HL-60 (cell line): ENCODE measurements around the gene NUDT16.

Experiments
- DNase-seq, 2 experiments: peaks; one replicate each; pipeline ENCODE4 v3.0.0-alpha.2; 2010 to 2020; ENCODE audit warnings: low read depth in 1 of 2, low spot score in 1 of 2
- H3K27ac ChIP-seq: fragments of 250-450 bp; sonication (Bioruptor Pico); replicated peaks from 2 replicates; pipeline ENCODE4 v1.5.1; 2020; ENCODE audit warnings: mild to moderate bottlenecking, moderate library complexity
- H3K27me3 ChIP-seq: fragments of 250-450 bp; sonication (Bioruptor Pico); 2 replicates; pipeline ENCODE4 v1.5.1; 2021; ENCODE audit warnings: mild to moderate bottlenecking, moderate library complexity; ENCODE audit not compliant: insufficient read depth, poor library complexity, severe bottlenecking
- H3K4me3 ChIP-seq: replicated peaks from 2 replicates; pipeline ENCODE4 v1.5.1; 2011; ENCODE audit warnings: mild to moderate bottlenecking, control low read depth, low read length; ENCODE audit not compliant: insufficient read depth
- GABPA ChIP-seq: IDR thresholded peaks from 2 replicates; pipeline ENCODE4 v1.6.1; 2012; ENCODE audit warnings: low read depth
- POLR2AphosphoS5 ChIP-seq: IDR thresholded peaks from 2 replicates; pipeline ENCODE4 v1.6.1; 2012; ENCODE audit warnings: low read depth
- SPI1 ChIP-seq: IDR thresholded peaks from 2 replicates; pipeline ENCODE4 v1.6.1; 2012; ENCODE audit warnings: low read depth, mild to moderate bottlenecking, borderline replicate concordance
- TF ChIP-seq, protein P1 (sequence below): IDR thresholded peaks from one replicate; pipeline ENCODE4 v1.5.1; 2011; ENCODE audit warnings: low read length, control low read depth, inconsistent platforms; ENCODE audit not compliant: insufficient read depth
- TF ChIP-seq, protein P2 (sequence below): IDR thresholded peaks from 2 replicates; pipeline ENCODE4 v1.6.1; 2012; ENCODE audit warnings: low read depth; ENCODE audit not compliant: insufficient replicate concordance

Gene NUDT16

DNA sequence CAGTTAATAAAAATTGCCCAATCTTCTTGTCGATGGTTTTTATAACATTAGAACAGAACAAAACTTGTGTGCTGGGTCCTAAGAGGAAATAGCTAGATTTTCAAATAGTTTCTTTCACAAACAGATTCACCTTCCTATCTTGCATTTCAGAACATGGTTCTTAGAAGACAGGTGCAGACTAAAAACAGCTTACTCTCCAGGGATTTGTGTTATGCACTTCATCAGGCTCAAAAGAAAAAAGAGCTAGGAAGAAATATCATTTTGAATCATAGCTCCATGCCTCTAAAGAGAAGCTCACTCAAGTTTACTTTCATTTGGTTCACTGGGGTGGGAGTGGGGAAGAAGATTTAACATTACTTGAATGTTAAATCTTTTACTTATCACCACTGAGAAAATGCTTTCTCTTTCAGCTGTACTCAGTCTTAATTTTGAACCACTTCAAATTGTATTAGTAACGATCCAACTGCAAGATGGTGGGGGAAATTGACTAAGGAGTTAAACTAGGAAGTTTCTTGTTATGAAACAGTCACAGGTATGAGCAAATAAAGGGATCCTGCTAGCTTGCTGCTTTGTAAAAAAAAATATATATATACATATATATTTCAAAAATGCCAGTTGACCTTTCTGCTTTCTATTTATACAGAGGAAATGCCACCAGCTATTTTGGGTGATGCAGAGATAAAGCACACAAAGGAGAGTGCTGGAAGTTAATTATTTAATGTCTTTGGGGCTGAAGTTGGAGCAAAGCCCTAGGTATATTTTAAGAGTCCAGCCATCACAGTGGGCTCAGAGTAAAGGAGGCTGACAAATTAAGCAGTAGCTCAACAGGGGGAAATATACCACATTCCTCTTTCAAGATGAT, 28.3 kb upstream of the NUDT16 start:
- Histone ChIP-seq H3K27ac (no peak overlapping the region), H3K27me3 (peaks cover 2% of the 10 kb centered on the region), H3K4me3 (no peak overlapping the region)
- no peak for DNase-seq
- TF ChIP-seq, protein P1, sequence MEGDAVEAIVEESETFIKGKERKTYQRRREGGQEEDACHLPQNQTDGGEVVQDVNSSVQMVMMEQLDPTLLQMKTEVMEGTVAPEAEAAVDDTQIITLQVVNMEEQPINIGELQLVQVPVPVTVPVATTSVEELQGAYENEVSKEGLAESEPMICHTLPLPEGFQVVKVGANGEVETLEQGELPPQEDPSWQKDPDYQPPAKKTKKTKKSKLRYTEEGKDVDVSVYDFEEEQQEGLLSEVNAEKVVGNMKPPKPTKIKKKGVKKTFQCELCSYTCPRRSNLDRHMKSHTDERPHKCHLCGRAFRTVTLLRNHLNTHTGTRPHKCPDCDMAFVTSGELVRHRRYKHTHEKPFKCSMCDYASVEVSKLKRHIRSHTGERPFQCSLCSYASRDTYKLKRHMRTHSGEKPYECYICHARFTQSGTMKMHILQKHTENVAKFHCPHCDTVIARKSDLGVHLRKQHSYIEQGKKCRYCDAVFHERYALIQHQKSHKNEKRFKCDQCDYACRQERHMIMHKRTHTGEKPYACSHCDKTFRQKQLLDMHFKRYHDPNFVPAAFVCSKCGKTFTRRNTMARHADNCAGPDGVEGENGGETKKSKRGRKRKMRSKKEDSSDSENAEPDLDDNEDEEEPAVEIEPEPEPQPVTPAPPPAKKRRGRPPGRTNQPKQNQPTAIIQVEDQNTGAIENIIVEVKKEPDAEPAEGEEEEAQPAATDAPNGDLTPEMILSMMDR = no peak
- TF ChIP-seq POLR2AphosphoS5 (no peak), SPI1 (no peak)
- TF ChIP-seq, protein P2, sequence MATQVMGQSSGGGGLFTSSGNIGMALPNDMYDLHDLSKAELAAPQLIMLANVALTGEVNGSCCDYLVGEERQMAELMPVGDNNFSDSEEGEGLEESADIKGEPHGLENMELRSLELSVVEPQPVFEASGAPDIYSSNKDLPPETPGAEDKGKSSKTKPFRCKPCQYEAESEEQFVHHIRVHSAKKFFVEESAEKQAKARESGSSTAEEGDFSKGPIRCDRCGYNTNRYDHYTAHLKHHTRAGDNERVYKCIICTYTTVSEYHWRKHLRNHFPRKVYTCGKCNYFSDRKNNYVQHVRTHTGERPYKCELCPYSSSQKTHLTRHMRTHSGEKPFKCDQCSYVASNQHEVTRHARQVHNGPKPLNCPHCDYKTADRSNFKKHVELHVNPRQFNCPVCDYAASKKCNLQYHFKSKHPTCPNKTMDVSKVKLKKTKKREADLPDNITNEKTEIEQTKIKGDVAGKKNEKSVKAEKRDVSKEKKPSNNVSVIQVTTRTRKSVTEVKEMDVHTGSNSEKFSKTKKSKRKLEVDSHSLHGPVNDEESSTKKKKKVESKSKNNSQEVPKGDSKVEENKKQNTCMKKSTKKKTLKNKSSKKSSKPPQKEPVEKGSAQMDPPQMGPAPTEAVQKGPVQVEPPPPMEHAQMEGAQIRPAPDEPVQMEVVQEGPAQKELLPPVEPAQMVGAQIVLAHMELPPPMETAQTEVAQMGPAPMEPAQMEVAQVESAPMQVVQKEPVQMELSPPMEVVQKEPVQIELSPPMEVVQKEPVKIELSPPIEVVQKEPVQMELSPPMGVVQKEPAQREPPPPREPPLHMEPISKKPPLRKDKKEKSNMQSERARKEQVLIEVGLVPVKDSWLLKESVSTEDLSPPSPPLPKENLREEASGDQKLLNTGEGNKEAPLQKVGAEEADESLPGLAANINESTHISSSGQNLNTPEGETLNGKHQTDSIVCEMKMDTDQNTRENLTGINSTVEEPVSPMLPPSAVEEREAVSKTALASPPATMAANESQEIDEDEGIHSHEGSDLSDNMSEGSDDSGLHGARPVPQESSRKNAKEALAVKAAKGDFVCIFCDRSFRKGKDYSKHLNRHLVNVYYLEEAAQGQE = no peak

DNA sequence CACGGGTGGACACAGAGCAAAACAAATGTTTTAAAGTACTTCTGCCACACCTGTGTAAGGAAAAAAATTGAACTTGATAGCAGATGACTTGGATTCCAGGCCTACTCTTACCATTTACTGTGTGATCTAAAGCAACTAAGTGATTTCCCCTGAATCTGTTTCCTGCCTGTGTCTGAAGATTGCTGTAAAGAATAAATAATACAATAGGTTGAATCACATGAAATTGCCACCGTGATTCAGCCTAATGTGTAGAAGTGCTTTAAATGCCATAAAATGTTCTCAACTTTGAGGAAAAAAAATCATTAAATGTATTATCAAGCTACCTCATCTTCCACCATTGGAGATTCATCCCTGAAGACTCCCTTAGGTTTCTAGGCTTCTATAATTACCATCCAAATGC, 27.6 kb upstream of the NUDT16 start:
- DNase-seq = no peak
- no peak overlapping the region for H3K4me3 ChIP-seq
- H3K27ac ChIP-seq = no peak overlapping the region
- H3K27me3 ChIP-seq = peaks cover 2% of the 10 kb centered on the region
- TF ChIP-seq, protein P2 = no peak
- no peak for TF ChIP-seq SPI1
- no peak for TF ChIP-seq POLR2AphosphoS5
- TF ChIP-seq GABPA = no peak
- TF ChIP-seq, protein P1 = no peak

DNA sequence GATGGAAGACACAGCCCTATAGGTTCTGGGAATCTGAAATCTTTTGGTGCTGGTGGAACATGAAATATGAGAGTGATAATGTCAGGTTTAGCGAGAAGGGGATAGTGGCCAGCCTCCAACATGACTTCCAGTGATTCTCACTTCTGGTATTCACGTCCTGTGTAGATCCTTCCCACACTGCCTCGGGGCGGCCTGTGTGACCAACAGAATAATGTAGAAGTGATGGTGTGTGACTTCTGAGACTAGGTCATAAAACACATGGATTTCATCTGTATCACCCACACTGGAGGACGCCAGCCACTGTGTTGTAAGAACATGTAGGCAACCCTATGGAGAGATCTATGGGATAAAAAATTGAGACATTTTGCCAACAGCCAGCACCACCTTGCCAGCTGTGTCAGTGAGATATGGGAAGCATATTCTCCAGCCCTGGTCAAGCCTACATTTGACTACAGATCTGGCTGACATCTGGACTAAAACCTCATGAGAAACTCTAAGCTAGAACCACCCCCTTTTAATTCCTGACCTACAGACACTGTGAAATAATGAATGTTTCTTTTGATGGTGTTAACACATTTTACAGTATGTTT, 25.5 kb upstream of the NUDT16 start:
- TF ChIP-seq, protein P1 = no peak
- TF ChIP-seq GABPA (no peak), SPI1 (no peak)
- no peak overlapping the region for H3K4me3 ChIP-seq
- H3K27me3 ChIP-seq = no peaks in the 10 kb centered on the region
- H3K27ac ChIP-seq = no peak overlapping the region
- DNase-seq = no peak
